Middle frontal gyrus (tissue), 1 donor: ENCODE results near the gene DST.
"Not testable (repeated sequence)": the region's sequence is repeated elsewhere in the genome, so short reads cannot be mapped to it uniquely, and the experiment has no call there.

Experiments
- DNase-seq: peaks from one replicate; pipeline ENCODE4 v3.0.0-alpha.2; 2015; ENCODE audit warnings: low spot score; ENCODE audit errors: extremely low spot score

DST gene

DNA sequence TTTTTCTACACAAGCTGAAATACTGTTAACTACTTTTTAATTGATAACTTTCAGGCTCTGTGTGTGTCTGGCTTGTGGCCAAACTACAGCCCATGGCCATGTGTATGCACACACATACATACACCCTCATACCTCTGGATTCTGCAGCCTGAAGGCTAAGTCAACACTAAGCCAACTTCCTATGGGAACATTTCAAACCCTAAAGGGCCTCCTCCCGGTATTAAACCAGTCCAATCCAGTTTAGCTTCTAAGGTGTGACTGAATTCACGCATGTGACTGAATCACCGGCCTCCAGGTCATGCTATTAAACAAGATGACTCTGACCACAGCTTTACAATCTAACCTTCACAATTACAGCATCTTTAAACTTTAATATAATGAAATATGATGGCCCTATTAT, 20.7 kb upstream of the DST start:
- DNase-seq = no peak

DNA sequence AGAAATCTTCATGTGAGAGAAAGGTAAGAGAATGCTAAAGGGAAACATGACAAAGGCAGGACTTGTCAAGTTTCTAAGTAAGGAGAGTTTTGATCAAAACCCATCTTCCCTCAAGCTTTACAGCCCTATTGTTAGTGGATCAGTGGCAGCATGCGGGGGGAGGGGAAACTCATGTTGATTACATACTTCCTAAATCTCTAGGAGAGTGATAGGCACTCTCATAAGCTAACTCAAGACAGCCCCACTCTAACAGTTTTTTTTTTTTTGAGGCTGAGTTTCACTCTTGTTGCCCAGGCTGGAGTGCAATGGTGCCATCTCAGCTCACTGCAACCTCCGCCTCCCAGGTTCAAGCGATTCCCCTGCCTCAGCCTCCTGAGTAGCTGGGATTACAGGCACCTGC, 18.6 kb upstream of the DST start:
- DNase-seq = not testable (repeated sequence)

- DNase-seq = no peak
Observed at GRCh38 chr6:56660381-56660730, 17.7 kb upstream of the DST start.

DNA sequence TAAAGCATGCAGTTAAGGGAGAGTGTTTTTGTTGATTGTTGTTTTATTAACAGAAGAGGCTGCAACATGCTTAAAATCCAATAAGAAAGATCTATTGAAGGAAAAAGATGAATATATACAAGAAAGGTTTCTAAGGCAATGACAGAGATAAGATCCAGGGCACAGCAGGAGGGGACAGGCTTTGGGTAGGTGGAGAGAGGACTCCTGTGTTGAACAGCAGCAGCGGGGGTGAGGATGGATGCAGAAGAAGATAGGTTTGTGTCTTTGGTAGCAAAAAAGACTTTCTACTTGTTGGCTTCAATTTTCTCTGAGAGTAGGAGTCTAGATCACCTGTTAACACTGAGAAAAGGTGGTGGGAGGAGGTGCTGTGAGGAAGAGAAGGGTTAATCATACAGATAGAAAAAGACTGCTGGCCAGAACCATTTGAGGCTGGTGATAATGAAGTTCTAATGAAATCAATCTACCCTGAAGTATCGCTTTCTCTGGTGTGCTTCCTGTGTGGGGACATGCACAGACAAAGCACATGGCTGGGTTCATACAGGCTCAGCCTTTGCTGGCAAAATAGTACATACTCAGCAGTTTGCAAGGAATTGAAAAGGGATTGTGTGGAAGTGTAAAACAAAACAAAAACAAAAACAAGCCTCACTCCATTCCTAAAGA, 17.2 kb upstream of the DST start:
- DNase-seq = no peak

- DNase-seq = no peak
Observed at GRCh38 chr6:56658326-56658725, 15.6 kb upstream of the DST start.

- DNase-seq = no peak
Observed at GRCh38 chr6:56657354-56657753, 14.7 kb upstream of the DST start.

DNA sequence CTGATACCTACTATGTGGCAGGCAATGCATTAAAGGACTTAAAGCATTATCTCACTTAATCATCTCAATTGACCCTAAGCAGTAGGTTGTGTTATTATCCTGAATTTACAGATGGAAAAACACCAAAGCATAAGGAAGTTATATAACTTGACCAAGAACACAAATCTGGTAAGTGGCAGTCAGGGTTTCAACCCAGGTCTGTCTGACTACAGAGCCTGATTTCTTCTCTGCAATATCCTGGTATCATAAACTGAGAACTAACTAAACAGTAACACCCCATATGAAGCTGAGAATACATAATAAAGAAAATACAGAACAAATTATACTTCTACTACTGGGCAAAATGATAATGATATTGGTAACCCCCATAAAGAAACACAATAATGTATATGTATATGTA, 13.8 kb upstream of the DST start:
- no peak for DNase-seq

GRCh38 chr6:56655996-56656395, 13.3 kb upstream of the DST start:
- DNase-seq = no peak

GRCh38 chr6:56655249-56655648, 12.6 kb upstream of the DST start:
- DNase-seq = no peak

DNA sequence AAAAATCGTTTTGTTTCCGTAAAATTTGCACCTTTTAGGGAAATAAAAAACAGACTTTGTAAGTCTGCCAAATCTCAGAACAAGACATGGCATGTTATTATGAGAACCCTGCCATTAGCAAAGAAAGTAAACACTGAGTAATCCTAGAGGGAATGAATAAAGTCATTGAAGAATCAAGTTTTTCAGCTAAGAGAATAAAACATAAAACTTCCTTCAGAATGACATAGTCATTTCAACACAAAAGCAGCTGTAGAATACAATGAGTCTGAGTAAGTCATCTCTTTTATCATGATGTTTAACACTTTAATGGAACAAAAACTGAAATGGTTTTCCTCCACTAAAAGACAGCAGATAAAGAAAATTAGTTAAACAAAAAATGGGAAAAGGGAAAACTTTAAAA, 10.3 kb upstream of the DST start:
- DNase-seq = no peak

- no peak for DNase-seq
Observed at GRCh38 chr6:56652231-56652630, 9.5 kb upstream of the DST start.

DNA sequence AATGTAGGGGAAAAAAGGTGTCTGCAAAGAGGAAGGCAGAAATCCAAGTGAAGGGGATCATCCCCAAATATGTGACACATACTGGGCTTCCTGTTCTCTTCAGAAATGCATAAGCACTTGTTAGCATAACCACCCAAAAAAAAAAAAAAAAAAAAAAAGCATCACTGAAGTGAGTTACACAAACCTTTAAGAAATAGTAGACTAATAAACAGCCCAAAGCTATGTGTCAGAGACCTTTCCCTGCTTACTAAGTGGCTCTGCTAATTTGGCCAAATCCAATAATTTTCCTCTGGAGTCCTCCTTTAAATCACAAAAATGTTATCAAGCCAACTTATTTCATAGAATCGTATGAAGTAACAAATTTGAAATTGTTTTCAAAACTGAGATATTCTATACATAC, 7.5 kb upstream of the DST start:
- no peak for DNase-seq

GRCh38 chr6:56649782-56650181, 7.1 kb upstream of the DST start:
- DNase-seq = no peak

GRCh38 chr6:56649053-56649769, 6.5 kb upstream of the DST start:
- no peak for DNase-seq

GRCh38 chr6:56647172-56647762, 4.6 kb upstream of the DST start:
- no peak for DNase-seq

GRCh38 chr6:56644366-56644765, 1.7 kb upstream of the DST start:
- DNase-seq = no peak

DNA sequence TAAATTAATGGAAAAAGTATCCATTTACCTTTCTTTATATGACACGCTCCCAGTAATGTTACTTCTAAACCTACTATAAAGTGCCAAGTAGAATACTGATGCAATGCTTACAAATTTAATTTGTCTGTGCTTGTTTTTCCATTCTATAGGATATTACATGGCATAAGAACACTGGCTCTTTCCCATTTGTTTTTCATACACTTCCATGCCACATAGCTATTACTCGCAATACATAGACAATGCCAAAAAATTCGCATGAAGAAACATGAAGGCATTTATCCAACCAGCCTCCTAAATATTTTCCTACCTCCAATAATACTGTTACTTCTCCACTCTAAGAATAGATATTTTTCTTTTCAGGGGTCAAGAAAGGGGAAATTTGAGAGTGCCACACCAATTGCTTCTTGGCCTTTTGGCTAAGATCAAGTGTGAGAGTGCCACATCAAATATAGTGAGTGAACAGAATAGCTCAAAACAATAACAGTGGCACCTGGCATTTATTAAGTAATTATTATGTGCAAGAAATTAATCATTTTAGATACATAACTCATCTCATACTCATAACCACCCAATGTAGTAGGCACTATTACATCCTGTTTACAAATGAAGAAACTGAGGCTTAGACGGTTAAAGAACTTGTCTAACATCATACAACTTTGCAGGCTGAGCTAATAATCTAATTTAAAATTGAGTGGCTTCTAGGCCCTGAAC, 845 bp upstream of the DST start:
- DNase-seq = no peak

DNA sequence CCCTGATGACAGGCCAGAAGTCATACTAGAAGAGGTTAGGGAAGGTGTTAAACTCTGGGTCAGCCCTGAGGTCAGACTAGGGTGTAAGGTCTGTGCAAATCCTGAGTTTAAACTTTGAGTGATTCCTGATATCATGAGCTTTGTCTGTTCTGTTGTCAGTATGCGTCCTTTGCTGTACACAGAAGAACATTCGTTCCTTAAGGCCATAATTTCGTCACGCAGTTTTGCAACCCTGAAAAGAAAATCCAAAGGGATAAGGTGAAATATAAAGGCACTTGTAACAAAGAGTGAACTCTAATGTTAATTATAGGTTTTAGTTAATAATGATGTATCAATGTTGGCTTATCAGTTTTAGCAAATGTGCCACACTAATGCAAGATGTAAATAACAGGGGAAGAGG, 2.3 kb downstream of the DST start:
- DNase-seq = no peak

DNA sequence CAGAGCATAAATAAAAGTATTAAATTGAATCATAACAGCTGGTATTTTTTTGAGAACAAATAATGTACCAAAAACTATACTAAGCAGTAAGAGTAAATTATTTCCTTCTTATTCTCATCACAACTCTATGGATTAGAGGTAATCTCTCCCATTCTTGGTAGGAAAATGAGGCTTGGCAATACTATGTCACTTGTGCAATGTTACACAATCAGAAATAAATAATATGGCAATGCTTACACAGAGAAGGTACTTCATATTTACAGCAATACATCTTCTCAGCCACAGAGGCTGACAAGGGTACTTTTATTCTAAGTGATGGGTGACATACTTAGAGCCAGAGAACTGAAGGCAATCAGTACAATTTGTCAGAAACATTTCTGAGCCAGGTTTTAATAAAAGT, 3.9 kb downstream of the DST start:
- DNase-seq = no peak

GRCh38 chr6:56637640-56638039, 5.0 kb downstream of the DST start:
- peak; percentile 44 for DNase-seq

DNA sequence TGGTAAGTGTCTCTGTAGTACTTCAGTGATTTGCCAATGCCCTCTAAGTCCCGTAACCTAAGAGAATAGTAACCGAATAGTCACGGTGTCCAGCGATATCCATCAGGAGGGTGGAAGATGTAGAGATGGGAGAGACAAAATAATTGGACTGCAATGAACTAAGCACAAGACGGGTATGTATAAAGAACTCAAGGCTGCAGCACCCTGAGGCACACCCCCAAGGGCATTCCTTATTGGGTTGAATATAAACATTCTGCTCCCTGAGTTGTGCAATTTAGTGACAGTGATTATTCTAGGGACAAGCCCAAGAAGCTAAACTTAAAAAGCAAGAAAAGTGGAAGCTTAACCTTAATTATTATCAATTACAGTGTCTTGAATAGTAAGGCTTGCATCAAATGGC, 14.6 kb downstream of the DST start:
- DNase-seq = no peak

- DNase-seq = no peak
Observed at GRCh38 chr6:56625356-56625755, 17.3 kb downstream of the DST start.

DNA sequence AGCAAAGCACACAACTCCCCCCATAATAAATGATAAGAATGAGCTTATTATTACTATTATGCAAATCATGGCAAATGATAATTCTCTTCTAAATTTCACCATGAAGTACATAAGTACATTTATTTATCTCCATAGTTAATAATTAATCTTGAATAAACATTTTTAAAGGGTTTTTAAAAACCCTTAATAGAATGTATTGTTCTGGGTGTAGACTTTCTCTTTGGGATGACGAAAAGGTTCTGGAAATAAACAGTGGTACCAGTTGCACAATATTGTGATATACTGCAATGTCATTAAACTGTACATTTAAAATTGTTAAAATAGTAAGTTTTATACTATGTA, 18.0 kb downstream of the DST start:
- DNase-seq = no peak
